Measurements from ENCODE around the gene TRIM28. TPM values are rescaled to one million over a fixed set of nuclear protein-coding genes. Genes with fewer than 3 reads are reported as not detected.
"Not testable (repeated sequence)": the region's sequence is repeated elsewhere in the genome, so short reads cannot be mapped to it uniquely, and the experiment has no call there.

TRIM28 gene
- total RNA-seq, 1 donor from 2014 or later: 286 TPM

- peak; percentile 65 for DNase-seq (ENCODE audit: low spot score)
Measured at GRCh38 chr19:58519087-58519354, 24.8 kb upstream of the TRIM28 start.

DNA sequence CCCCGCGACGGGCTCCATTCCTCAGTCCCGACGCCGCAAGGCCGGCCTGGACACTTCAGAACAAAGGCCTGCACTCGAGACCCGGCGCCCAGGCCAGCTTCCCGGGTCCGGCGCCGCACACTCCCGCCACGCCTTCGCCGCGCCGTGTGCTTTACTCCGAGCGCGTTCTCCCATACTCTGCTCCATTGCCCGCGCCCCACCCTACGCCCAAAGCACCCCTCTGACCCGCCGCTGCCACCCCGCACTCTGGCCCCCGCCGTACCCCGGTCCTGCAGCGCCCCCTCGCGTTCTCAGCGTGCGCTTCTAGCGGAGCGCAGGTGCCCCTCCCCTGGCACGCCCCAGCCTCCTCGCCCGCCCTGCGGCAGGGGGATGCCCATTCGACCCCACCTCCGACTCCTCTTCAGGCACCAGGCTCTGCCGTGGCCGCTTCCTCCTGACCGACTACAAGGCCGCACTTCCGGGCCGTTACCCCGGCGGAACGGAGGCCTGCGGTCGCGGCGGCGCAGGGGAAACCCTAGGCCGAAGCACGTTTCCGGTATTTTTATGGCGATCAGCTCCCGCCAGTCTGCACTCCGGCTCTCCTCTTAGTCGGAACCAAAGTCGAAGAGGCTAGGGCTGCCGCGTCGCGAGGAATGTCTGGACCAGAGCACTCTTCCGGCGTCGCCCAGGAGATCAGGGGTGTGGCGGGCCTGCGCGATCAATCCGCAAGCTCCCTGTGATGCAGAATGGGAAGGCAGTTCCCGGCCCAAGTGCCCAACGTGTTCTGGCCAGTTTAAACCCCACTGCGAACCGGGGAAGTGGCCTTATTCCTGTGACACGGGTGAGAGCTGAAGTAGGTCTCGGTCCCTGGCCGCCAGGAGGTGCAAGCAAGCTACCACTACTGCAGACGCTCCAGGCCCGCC lies 24.3 kb upstream of the TRIM28 start, which contains the start of gene ZBTB45:
TSS of gene ZBTB45 (minus strand) at position 456 of the 902 bp plus-strand sequence. CDS start 2,137 bp downstream, outside the sequence.
- DNase-seq (ENCODE audit: low spot score): peak; percentile 94

GRCh38 chr19:58520257-58520599 lies 23.6 kb upstream of the TRIM28 start:
- no peak for DNase-seq (ENCODE audit: low spot score)

- no peak for DNase-seq (ENCODE audit: low spot score)
Measured at GRCh38 chr19:58521651-58522050, 22.2 kb upstream of the TRIM28 start.

DNA sequence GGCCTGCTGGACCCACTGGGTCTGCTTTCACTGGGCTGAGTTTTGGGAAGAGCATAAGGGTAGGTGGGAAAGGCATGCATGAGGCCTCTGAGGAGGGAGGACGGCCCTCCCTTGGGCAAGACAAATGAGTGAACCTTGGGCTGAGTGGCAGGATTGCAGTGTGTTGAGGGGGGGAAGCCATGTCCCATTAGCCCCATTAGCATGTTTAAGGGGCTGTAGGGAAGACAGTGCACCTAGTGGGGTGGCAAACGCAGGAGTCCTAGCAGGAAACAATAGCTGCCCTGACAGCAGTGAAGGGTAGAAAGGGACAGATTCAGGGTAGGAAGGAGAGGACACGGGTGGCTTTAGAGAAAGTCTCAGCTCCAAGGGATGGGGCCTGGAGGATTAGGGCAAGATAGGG lies 21.2 kb upstream of the TRIM28 start:
- DNase-seq (ENCODE audit: low spot score): no peak

GRCh38 chr19:58529405-58529804 lies 14.5 kb upstream of the TRIM28 start:
- no peak for DNase-seq (ENCODE audit: low spot score)

DNA sequence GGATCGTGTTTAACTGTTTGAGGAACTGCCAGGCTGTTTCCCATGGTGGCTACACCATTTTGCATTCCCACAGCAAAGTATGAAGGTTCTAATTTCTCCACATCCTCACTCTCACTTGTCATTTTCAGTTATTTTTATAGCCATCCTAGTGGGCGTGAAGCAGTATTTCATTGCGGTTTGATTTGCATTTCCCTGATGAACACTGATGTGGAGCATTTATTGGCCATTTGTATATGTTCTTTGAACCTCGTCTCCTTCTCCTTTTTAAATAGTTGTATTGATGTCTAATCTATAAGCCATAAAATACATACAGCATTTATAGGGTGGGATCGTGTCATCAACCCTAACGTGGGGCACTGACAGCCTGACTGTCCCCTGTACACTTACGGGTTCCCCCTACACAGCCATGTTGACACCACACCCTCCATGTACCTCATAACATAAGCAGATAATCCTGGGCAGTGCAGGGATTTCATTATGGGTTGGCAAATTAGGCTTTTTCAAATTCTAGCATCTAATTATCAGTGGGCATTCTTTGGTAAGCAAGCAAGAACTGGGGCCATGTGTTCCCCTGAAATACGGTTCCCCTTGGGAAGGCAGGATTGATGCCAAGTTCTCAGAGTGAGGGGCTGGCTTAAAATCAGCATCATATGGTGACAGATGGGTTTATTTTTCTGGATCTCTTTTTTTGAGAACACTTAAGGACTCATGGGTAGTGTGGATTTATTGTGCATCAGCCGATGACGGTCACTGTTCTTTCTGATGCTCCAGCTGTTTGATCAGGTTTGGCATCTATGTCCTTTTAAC lies 12.6 kb upstream of the TRIM28 start:
- DNase-seq (ENCODE audit: low spot score): no peak

DNA sequence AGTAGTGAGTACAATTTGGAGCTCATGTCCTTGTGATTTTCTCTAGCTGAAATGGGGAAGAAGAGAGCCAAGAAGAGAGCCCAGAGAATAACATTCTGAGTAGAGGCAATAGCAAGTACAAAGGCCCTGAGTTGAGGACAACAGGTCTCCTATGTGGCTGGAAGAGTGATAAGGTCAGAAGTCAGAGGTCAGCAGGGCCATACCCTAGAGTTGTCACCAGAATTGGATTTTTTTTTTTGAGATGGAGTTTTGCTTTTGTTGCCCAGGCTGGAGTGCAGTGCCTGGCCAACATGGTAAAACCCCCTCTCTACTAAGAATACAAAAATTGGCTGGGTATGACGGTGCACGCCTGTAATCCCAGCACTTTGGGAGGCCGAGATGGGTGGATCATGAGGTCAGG lies 8.0 kb upstream of the TRIM28 start:
- no peak for DNase-seq (ENCODE audit: low spot score)

DNA sequence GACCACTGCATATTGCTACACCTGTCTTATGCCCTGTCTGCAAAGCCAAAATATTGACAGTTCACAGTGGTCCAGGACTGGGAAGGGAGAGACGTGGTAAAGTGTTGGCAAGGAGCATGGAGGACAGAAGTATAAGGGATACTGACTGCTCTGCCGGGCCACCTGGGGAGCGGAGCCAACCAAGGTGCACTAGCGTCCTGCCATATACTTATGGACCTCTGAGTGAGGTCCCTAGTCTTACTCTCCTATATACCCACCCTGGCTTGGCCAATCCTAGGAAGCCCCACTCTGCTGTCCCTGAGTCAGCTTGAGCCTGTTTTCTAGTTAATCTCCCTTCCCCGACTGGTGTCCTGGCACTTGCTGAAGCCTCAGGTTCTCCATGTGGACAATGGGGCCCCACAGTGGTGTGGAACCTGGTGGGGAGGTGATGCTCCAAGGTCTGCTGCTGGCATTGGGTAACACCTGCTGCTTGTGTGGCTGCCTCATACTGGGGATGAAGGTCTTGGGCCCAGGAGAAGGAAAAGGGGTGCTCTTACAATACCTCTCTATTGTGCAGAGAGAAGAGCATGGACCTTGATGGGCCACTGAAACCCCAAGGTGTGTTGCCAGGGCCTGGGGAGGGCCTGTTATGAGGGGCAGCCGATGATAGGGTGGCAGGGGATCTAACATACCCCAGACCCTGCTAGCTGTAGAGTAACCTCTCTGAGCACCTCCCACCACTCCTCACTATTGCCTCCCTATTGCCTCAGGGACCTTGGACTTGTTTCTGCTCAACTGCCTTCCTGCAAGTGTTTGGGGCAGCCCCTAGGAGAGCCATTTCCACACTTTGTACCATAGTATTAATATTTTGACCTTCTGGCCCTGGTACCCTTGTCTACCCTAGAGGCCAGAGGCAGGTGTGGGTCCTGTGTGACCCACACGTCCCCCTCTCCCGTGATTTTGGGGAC lies 6.7 kb upstream of the TRIM28 start:
- no peak for DNase-seq (ENCODE audit: low spot score)

GRCh38 chr19:58538257-58539168 lies 5.4 kb upstream of the TRIM28 start:
- no peak for DNase-seq (ENCODE audit: low spot score)

- DNase-seq (ENCODE audit: low spot score): not testable (repeated sequence)
Measured at GRCh38 chr19:58539169-58539559, 4.7 kb upstream of the TRIM28 start.

DNA sequence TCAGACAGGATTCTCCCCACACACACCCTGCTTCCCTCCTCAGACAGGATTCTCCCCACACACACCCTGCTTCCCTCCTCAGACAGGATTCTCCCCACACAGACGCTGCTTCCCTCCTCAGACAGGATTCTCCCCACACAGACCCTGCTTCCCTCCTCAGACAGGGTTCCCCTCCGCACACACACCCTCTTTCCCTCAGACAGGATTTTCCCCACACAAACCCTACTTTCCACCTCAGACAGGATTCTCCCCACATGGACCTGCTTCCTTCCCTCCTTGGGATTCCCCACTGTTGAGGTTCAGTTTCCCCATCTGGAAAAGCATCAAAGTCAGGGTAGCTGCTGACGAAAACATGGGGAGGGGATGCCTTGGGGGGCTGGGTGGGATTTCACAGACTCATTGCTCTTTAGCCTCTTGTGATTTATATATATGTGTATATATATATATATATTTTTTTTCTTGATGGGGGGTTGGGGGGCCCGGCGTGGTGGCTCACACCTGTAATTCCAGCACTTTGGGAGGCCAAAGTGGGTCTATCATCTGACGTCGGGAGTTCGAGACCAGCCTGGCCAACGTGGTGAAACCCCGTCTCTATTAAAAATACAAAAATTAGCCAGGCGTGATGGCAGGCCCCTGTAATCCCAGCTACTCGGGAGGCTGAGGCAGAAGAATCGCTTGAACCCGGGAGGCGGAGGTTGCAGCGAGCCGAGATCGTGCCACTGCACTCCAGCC lies 1.1 kb upstream of the TRIM28 start:
- DNase-seq (ENCODE audit: low spot score): not testable (repeated sequence)

- DNase-seq (ENCODE audit: low spot score): no peak
Measured at GRCh38 chr19:58544591-58545285, 874 bp downstream of the TRIM28 start.

DNA sequence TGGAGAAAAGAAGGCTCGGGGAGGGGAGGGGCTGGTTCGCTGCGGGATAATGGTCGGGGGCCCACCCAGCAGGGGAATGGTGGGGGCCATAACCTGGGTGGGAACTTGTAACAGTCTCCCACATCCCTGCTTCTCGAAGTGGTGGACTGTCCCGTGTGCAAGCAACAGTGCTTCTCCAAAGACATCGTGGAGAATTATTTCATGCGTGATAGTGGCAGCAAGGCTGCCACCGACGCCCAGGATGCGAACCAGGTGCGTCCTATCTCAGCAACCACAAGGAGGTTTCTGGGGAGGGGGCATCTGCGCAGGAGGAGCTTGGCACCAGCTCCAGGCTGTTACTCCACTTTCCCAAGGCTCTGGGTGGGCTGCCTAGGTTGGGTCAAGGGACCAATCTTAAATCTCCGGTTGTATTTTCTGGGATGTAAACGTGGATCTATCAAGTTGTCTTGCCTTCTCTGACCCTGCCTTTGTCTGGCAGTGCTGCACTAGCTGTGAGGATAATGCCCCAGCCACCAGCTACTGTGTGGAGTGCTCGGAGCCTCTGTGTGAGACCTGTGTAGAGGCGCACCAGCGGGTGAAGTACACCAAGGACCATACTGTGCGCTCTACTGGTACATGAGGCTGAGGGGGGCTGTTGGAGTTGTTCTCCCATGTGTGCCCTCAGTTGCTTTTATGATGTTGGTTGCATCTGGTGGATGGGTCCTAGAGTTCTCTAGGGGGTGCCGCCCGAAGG lies 1.6 kb downstream of the TRIM28 start:
- DNase-seq (ENCODE audit: low spot score): no peak

- DNase-seq (ENCODE audit: low spot score): no peak
Measured at GRCh38 chr19:58546019-58546530, 2.2 kb downstream of the TRIM28 start.

- no peak for DNase-seq (ENCODE audit: low spot score)
Measured at GRCh38 chr19:58547323-58548312, 3.8 kb downstream of the TRIM28 start.

All from mucosa of gallbladder (tissue), 1 donor.